Activated CD8-positive, alpha-beta memory T cell treated with anti-CD3 and anti-CD28 coated beads, Interleukin-2, amount 50 U/mL, for 48 hours (primary cell): ENCODE results near the gene CFAP126.
"Not testable (repeated sequence)": the region's sequence is repeated elsewhere in the genome, so short reads cannot be mapped to it uniquely, and the experiment has no call there.

Experiments used
- DNase-seq: peaks from one replicate; pipeline ENCODE4 v3.0.0-alpha.2; 2020

The CFAP126 gene

DNA sequence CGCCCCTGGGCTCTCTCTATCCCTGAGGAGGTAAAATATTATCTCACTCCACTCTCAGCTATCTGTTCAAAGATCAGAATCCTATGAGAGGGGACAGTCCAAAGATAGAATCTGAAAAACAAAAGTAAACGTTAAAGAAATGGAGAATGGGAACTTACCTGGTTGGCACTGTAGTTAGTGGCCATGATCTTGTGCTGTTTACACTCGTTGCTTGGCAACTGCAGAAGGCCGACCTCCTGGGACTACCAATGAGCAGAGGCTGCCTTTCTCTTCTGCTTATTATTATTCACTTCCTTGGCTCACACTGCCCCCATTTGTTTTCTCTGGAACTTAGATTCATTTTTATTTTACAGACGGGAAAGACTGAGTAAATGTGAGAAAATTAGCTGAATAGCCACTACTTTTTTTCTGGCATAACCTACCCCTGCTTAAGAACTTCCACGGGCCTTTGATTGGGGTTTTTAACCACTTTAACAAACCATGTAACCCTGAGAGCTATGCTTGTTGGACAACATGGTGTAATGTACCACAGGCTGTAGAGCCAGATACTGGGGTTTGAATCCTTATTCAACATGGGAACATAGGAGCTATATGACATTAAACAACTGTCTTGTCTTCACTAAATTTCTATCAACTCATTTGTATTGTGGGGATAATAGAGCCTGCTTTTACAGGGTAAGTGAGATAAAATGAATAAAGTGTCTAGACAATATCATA is at the start of gene CFAP126:
CFAP126 (minus strand) TSS at position 193 of the 717 bp plus-strand sequence; CDS start at position 185, 8 bp downstream.
- no peak for DNase-seq

DNA sequence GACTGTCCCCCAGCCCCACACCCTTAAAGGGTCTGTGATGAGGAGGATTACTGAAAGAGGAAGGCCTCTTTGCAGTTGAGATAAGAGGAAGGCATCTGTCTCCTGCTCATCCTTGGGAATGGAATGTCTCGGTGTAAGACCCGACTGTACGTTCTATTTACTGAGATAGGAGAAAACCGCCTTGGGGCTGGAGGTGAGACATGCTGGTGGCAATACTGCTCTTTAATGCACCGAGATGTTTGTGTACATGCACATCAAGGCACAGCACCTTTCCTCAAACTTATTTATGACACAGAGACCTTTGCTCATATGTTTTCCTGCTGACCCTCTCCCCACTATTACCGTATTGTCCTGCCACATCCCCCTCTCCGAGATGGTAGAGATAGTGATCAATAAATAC is 45.4 kb upstream of the CFAP126 start:
- DNase-seq = not testable (repeated sequence)

DNA sequence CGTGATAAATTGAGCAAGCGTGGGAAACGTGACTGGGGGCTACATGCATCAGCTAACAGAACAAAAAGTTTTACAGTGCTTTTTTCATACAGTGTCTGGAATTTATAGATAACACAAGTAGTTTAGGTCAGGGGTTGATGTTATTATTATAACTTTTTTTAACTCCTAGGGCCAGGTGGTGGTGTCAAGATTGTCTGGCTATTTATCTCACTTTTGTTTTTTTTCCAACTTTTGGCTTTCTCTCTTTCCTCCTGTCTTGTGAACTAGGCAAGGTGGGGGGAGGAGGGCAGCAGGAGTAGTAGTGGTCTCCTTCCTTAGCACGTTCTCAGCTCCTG is 42.9 kb upstream of the CFAP126 start:
- not testable (repeated sequence) for DNase-seq

- DNase-seq = not testable (repeated sequence)
These were observed 42.4 kb upstream of the CFAP126 start for GRCh38 chr1:161409848-161410635.

GRCh38 chr1:161408429-161409052 is 40.9 kb upstream of the CFAP126 start:
- no peak for DNase-seq

DNA sequence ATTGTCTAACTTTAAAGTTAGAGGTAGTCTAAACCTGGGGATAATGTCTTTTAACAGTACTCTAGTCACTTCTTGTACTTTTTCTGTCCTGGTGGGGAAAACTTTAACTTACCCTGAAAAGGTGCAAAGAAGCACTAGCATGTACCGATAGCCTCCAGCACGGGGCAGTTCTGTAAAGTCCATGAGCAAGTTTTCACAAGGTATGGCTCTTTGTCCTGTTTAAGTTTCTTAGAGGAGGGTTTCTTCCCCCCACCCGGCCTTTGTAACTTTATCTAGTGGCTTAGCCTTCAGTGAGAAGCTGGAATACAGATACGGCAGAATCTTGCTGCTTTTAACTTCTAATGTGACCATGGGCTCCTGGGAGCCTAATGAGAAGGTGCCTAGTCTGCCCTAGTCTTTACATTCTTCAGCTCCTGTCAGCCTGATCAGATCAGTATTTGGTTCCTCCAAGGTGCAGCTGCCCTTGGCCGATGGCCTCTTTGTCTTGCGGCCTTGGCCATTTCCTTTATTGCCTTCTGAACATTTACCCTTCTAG is 39.8 kb upstream of the CFAP126 start:
- DNase-seq = no peak

DNA sequence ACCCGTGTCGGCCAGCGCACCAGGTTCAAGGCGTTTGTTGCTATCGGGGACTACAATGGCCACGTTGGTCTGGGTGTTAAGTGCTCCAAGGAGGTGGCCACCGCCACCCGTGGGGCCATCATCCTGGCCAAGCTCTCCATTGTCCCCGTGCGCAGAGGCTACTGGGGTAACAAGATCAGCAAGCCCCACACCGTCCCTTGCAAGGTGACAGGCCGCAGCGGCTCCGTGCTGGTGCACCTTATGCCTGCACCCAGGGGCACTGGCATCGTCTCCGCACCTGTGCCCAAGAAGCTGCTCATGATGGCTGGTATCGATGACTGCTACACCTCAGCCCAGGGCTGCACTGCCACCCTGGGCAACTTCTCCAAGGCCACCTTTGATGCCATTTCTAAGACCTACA is 38.9 kb upstream of the CFAP126 start:
- not testable (repeated sequence) for DNase-seq

DNA sequence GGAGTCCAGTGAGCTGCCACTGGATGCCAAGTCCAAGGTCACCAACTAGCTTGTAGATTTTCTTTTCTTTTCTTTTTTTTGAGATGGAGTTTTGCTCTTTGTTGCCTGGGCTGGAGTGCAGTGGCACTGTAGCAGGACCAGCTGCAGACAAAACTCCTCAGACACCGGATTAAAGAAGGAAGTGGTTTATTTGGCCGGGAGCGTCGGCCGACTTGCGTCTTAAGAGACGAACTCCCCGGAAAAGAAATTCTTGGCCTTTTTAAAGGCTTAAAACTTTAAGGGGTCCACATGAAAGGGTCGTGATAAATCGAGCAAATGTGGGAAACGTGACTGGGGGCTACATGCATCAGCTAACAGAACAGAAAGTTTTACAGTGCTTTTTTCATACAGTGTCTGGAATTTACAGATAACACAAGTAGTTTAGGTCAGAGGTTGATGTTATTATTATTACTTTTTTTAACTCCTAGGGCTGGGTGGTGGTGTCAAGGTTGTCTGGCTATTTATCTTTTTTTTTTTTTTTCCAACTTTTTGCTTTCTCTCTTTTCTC is 36.4 kb upstream of the CFAP126 start:
- DNase-seq = no peak

- DNase-seq = no peak
These were observed 34.8 kb upstream of the CFAP126 start for GRCh38 chr1:161402446-161402845.

DNA sequence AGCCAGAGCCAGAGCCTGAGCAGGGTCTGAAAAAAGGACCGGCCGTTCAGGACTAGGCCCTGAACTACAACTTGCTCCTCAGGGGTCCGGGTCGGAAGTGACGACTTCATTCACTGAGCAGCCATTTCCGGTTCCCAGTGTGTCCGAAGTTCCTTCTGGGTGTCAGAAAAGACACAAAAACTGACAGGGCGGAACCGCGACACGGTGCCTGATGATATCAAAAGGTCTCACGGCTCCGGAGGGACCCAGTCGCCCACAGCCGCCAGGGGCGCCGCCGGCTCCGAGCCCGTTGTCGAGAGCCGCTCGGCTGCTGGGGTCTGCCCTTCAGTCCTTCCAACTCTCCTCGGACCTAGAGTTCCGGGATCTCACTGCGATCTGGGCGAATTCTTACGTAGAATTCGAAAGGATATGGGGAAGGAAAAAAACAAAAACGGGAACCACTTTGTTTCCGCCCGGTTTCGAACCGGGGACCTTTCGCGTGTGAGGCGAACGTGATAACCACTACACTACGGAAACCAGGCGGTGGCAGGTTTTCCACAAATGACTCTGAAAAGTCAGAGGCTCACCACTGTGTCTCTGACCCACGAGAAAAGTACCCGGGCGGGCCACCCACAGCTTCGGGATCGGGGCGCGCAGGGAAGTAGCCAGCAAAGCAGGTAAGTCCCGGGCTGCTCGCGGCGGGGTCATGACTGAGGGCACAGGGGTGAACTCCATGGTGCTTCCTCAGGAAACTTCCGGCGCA is 31.8 kb upstream of the CFAP126 start:
- DNase-seq = peak; percentile 100

- no peak for DNase-seq
These were observed 31.2 kb upstream of the CFAP126 start for GRCh38 chr1:161398900-161399256.

DNA sequence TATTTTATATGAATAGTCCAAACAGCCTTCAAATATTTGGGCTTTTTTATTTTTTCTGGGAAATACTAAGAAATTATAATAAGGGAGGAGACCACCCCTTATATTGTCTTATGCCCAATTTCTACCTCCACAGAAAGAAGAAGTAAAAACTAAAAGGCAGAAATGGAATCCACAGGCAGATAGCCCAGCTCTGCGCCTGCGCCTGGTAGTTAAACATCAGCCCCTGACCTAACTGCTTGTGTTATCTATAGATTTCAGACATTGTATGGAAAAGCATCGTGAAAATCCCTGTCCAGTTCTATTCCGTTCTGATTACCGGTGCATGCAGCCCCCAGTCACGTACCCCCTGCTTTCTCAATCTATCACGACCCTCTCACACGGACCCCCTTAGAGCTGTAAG is 29.4 kb upstream of the CFAP126 start:
- not testable (repeated sequence) for DNase-seq

DNA sequence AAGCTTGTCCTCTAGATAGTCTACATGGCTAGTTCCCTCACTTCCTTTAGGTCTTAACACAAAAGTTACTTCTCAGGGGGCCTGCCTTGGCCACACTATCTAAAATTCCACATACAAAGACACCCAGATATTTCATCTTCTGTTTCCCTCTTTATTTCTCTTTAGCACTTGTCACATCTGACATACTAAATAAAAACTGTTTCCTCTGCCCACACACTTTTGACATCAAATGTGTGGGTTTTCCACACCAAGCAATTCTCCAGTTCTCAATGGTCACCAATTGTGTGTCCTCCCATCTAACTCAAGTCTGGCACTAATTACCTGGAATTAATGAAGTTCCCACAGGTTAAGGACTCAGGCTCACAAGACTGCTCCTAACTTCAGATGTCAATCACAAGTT is 25.5 kb upstream of the CFAP126 start:
- DNase-seq = no peak

DNA sequence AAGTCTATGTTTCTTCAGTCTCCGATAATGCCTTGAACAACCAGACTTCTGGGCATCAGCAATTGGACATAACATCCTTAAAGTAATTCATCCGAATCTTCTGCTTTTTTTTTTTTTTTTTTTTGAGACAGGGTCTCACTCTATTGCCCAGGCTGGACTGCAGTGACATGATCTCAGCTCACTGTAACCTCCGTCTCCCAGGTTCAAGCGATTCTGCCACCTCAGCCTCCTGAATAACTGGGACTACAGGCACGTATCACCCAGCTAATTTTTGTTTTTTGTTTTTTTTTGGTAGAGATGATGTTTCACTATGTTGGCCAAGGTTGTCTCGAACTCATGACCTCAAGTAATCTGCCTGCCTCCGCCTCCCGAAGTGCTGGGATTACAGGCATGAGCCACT is 23.9 kb upstream of the CFAP126 start:
- no peak for DNase-seq

DNA sequence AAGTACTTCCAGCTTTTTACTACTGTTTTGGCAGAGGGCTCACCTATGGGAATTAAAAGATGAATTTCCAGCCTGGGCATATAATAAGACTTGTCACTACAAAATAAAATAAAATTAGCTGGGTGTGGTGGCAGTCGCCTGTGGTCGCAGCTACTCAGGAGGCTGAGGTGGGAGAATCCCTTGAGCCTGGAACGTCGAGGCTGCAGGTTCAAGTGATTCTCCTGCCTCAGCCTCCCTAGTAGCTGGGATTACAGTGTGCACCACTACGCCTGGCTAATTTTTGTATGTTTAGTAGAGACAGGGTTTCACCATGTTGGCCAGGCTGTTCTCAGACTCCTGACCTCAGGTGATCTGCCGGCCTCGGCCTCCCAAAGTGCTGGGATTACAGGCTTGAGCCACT is 23.5 kb upstream of the CFAP126 start:
- DNase-seq = not testable (repeated sequence)

- DNase-seq = no peak
These were observed 22.8 kb upstream of the CFAP126 start for GRCh38 chr1:161390559-161390858.

GRCh38 chr1:161389691-161390558 is 22.2 kb upstream of the CFAP126 start:
- peak; percentile 96 for DNase-seq

- DNase-seq = not testable (repeated sequence)
These were observed 21.5 kb upstream of the CFAP126 start for GRCh38 chr1:161389158-161389557.

GRCh38 chr1:161388639-161389038 is 21.0 kb upstream of the CFAP126 start:
- DNase-seq = no peak

- DNase-seq = no peak
These were observed 14.7 kb upstream of the CFAP126 start for GRCh38 chr1:161382214-161383019.

DNA sequence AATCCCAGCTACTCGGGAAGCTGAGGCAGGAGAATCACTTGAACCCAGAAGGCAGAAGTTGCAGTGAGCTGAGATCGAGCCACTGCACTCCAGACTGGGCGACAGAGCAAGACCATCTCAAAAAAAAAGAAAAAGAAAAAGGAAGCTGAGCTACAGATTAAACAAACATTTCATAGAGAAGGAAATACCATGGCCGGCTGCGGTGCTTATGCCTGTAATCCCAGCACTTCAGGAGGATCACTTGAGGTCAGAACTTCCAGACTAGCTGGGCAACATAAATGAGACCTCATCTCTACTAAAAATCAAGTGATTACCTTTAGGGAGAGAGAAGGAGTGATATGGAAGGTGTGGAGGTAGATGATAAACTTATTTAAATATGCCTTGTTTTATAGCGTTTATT is 14.0 kb upstream of the CFAP126 start:
- no peak for DNase-seq
